GDM1 (cell line): ENCODE data around the gene FOXC1.
A peak's percentile ranks its signal among the peaks of the same experiment; 100 is the strongest.

ENCODE experiments used
- DNase-seq: peaks from one replicate; lab custom pipeline; 2025; lab: John Stamatoyannopoulos, UW

The FOXC1 gene

GRCh38 chr6:1600063-1600763, 9.5 kb upstream of the FOXC1 start:
- DNase-seq, result no peak

GRCh38 chr6:1600764-1601157, 9.0 kb upstream of the FOXC1 start:
- DNase-seq, result no peak

GRCh38 chr6:1601158-1602048, 8.3 kb upstream of the FOXC1 start:
- no peak for DNase-seq

DNA sequence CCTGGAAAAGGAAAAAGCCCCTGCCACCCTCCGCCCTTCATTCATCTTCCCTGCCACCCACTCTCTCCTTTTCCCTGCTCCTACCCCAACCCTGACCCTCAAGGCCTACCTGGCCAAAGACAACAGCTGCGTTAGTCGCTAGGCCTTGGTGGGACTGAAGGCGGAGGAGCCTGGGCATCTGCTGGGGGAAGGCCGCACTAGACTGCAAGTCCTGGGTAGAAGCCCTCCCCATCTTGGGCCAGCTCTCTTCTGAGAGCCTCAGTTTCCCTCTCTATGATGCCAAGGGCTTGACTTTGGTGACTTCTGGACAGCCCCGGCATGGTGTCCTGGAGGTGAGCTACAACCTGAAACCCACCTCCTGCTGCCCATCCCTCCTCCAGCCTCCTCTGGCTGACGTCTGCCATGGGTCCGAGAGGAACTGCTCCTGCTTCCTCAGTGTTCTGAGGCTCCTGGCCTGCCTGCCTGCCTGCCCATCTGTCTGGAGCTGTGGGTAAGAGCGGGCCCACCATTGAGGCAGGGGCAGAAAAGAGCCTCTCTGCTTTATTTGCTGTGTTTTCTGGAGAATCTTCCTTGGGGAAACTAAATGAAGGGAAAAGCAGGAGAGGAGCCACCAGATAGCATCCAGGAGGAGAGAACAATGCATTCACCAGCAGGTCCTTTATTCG, 7.5 kb upstream of the FOXC1 start:
- DNase-seq, result no peak

DNA sequence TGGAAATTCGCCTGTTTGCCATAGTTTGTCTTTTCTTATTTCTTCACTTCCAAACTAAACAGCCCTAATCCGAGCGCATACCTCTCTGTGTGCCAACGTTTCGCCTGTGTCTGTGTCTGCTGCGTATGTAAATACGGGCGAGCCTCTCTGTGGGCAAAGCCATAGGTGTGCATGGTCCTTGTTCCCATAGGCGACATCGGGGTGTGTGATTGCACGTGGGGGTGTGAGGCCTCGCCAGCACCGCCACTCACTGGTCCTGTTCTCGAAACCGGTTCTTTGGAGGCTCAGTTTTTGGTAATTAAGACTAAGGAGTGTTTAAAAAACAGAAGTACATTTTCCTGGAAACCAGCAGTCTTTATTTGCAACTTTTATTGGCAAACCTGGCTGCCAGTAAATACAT, 6.0 kb upstream of the FOXC1 start:
- no peak for DNase-seq

GRCh38 chr6:1604158-1605003, 5.3 kb upstream of the FOXC1 start:
- peak; percentile 48 for DNase-seq

DNA sequence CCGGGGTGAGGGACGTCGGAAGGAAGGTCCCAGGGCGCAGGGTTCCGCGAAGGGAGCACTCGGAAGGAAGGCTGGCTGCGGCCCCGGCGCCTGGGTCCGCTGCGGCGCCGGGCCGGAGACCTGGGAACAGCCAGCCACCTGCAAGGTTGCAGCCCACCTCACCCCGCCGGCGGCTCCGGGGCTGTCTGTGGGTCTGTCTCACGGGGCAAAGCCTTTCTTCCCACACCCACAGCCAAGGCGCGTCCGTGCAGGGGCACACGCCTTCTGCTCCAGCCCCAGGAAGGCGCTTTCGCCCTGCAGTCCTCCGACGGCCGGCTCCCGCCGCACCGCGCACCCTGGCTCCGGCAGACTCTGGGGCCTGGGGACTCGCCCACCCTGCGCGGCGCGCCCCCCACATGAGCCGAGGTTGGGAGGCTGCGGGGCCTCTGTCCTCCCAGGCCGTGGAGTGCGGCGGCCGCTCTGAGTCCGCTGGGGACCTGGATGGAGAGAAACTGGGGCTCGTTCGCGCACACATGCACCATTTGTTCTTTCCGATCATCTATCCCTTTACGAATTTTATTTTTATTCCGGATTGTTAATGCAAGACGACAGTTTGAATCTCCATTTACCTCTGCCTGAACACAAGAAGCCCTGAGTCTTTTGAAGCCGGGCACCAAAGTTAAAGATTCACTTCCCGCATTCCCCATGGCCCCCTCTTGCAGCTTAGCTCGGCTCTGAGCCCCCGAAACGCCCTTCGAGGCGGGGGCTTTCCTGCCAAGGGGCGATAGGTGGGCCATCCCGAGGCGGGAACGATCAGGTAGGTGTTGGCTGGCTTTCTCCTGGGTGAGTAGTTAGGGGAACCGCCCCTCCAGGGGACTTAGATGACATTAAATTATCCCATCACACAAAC, 4.5 kb upstream of the FOXC1 start:
- no peak for DNase-seq

DNA sequence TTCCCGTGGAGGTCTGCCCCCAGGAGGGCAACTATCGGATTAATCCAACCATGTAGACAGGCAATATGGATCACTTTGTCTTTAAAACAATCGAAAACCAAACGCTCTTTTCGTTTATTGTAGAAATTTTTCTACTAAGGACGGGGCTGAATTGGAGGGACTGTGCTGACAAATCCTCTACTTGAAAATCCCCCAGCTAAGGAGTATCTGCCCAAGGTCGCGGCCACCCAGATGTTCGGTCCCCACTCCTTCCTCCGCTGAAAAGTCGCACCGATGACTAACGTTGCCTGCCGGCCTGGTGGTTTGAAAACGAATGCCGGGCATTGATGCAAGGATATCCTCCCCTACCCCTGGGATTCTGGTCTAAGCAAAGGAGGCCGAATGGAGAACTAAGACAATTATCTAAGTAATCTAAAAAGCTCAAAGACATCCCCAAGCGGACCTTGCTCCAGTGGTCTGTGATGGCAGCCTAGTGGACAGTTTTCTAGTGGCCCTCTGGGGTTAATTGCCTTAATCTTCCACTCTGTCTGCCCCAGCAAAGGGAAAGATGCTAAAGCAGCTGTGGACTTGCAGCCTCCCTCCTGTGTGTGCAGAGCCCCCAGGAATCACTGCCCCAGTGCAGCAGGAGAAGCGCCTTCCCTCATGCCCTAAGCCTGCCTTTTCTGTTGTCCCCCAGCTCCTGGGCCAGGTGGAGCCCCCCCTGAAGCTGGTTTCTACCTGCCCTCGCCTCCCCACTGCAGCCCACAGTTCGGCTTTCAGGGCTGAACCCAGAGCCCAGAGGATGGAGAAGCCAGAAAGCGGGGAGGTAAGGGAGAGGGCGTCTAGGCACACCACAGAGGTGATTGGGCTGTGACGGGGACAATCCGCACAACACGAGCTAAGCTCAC, 3.6 kb upstream of the FOXC1 start:
- DNase-seq, result no peak

GRCh38 chr6:1606780-1607515, 2.8 kb upstream of the FOXC1 start:
- no peak for DNase-seq

DNA sequence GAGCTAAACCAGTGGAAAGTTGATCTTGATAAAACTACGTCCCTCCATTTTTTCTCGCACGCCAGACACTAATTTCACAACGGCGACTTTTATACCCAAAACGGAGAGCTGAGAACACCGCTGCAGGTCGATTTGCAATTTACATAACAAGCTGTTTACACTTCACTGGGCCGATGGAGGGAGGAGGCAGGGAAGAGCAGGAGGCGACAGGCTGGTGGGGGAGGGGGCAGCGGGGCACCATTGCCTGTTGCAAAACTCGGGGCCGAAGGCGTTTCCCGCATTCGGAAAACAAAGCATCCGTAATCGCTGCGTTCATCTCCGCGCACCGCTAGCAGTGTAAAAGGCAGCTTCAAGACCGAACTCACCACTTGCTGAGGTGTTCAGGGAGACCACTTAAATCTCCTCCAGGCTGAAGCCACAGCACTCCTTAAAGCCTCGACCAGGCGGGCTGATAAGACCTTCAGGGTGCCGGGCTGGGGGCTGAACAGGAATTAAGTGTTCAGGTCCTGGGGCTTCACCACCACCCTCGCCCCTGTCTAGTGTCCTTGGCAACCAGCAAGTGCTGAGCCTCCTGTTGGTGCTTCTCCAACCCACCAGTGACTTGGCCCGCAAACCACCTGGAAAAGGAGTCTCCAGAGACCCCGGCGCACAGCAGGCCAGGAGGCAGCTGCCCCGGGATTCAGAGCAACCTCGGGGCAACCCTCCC, 2.0 kb upstream of the FOXC1 start:
- DNase-seq, result no peak

- DNase-seq, result no peak
Measured at GRCh38 chr6:1608222-1609040, 1.3 kb upstream of the FOXC1 start.

DNA sequence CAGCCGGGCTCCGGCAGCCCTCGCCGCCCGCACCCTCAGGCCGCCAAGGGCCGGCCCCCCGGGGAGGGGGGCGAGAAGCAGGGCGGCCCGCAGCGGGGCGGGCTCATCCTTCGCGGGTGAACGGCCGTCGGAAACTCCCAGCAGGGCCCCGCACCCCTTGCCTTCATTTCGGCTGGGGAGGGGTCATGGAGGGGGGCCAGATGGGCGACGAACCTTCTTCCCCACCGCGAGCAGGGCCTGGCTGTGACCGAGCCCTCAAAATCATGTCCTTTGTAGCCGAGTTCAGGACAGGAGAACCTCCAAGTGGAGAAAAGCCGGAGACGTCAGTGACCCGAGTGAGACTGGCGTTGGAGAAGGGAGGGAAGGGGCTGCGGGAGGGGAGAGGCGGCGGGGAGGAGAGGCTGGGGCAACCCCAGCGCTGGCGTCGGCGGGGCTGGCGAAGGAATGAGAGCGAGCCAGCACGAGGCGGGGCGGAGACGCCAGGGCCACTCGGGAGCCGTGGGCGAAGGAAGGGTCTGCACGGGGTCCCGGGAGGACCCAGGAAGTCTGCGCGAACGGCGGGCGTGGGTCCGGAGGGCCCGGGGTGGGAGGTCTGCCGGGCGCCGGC, 571 bp upstream of the FOXC1 start:
- no peak for DNase-seq

GRCh38 chr6:1610497-1611321, 994 bp downstream of the FOXC1 start:
- DNase-seq, result peak; percentile 15

DNA sequence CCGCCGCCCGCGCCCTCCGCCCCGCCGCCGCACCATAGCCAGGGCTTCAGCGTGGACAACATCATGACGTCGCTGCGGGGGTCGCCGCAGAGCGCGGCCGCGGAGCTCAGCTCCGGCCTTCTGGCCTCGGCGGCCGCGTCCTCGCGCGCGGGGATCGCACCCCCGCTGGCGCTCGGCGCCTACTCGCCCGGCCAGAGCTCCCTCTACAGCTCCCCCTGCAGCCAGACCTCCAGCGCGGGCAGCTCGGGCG, 1.5 kb downstream of the FOXC1 start:
- DNase-seq, result peak; percentile 29

DNA sequence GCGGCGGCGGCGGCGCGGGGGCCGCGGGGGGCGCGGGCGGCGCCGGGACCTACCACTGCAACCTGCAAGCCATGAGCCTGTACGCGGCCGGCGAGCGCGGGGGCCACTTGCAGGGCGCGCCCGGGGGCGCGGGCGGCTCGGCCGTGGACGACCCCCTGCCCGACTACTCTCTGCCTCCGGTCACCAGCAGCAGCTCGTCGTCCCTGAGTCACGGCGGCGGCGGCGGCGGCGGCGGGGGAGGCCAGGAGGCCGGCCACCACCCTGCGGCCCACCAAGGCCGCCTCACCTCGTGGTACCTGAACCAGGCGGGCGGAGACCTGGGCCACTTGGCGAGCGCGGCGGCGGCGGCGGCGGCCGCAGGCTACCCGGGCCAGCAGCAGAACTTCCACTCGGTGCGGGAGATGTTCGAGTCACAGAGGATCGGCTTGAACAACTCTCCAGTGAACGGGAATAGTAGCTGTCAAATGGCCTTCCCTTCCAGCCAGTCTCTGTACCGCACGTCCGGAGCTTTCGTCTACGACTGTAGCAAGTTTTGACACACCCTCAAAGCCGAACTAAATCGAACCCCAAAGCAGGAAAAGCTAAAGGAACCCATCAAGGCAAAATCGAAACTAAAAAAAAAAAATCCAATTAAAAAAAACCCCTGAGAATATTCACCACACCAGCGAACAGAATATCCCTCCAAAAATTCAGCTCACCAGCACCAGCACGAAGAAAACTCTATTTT, 2.0 kb downstream of the FOXC1 start:
- peak; percentile 5 for DNase-seq
